ENCODE results near the gene SLC25A26. TPM values are rescaled to one million over a fixed set of nuclear protein-coding genes. Genes with fewer than 3 reads are reported as not detected.

SLC25A26 gene
- total and polyA plus RNA-seq, 2 of the 13 experiments (the other 11 are each of a cell fraction or from before 2014, with no cell fraction given): 23.1 to 32.7 TPM

DNA sequence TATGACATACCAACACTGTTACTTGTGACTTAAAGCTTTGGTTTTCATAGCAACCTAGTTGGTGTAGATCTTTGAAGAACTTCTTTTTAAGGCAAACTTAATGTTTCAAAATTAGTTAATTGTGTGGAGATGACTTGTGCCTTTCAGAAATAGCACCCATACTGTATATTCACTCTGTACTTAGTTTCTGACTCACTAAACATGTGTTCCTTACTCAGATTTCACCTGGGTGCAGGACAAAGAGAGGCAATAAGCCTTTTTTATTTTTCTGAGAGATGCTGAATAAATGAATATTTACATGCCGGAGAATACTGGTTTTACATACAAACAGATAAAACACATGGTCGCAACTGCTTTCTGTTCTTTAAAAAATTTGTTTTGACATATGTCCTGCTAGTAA, 44.8 kb downstream of the SLC25A26 start:
- ATAC-seq: no peak
- intact Hi-C loops (cut with micrococcal nuclease; ENCODE audit: unreplicated experiment): no loop called here
- BruUV-seq (replicated peaks): no TSS peak
- peaks cover 3% of the 10 kb centered on the region; the same call in 1 of the 2 replicates for H3K4me1 ChIP-seq (ENCODE audit: insufficient read depth, low read length)
- CTCF ChIA-PET (ENCODE audit: low intra/inter-chr PET ratio, low total read pairs): no interaction called here
- no peak overlapping the region for H3K27ac ChIP-seq (ENCODE audit: extremely low read length, insufficient read depth, low read length)
- DNase-seq (ENCODE audit: low spot score): no peak
- no peaks in the 10 kb centered on the region for H3K9me3 ChIP-seq (ENCODE audit: low read length)
- TF ChIP-seq ZNF558 (CRISPR knock-in tag; IDR thresholded peaks at IDR 0.05; ENCODE audit: borderline replicate concordance) (no peak), ZNF382 (CRISPR knock-in tag; IDR thresholded peaks at IDR 0.05; ENCODE audit: borderline replicate concordance) (no peak), MED13 (CRISPR knock-in tag; IDR thresholded peaks at IDR 0.05) (no peak), ZNF124 (CRISPR knock-in tag; IDR thresholded peaks at IDR 0.05) (no peak), ZNF550 (CRISPR knock-in tag; IDR thresholded peaks at IDR 0.05; ENCODE audit: borderline replicate concordance) (no peak), HCFC1 (IDR thresholded peaks at IDR 0.05; ENCODE audit: low read depth, low read length) (no peak), ZNF282 (IDR thresholded peaks at IDR 0.05; ENCODE audit: partially characterized antibody) (no peak), DR1 (CRISPR knock-in tag; IDR thresholded peaks at IDR 0.05) (no peak), ZNF441 (CRISPR knock-in tag; IDR thresholded peaks at IDR 0.05; ENCODE audit: borderline replicate concordance) (no peak), ZSCAN25 (CRISPR knock-in tag; IDR thresholded peaks at IDR 0.05) (no peak)
- TF ChIP-seq, protein P1, sequence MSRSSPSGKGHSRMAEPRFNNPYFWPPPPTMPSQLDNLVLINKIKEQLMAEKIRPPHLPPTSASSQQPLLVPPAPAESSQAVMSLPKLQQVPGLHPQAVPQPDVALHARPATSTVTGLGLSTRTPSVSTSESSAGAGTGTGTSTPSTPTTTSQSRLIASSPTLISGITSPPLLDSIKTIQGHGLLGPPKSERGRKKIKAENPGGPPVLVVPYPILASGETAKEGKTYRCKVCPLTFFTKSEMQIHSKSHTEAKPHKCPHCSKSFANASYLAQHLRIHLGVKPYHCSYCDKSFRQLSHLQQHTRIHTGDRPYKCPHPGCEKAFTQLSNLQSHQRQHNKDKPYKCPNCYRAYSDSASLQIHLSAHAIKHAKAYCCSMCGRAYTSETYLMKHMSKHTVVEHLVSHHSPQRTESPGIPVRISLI (CRISPR knock-in tag; IDR thresholded peaks at IDR 0.05; ENCODE audit: borderline replicate concordance): no peak
- H3K4me3 ChIP-seq (replicated peaks in 1 of 3; ENCODE audit: insufficient read depth in 1 of 3, low read depth in 2 of 3, low read length in 3 of 3): no peak overlapping the region
- H2AFZ ChIP-seq (ENCODE audit: low read length): no peak overlapping the region
- no peaks in the 10 kb centered on the region for H4K20me1 ChIP-seq (ENCODE audit: insufficient read depth, low read length)
- in situ Hi-C loops (cut with HindIII; ENCODE audit: extremely low pct_ligation_motif_present, low pct_unique_long_range_greater_than_20kb): no loop called here
- no peak overlapping the region for H3K9ac ChIP-seq (ENCODE audit: insufficient read depth, low read depth, low read length)
- H3K27me3 ChIP-seq (ENCODE audit: control insufficient read depth in 1 of 2, insufficient read depth in 2 of 2, low read length in 2 of 2): no peaks in the 10 kb centered on the region
- H3K36me3 ChIP-seq (replicated peaks in 1 of 2; ENCODE audit: control insufficient read depth in 1 of 2, insufficient read depth in 2 of 2, low read length in 2 of 2): peaks cover 5 to 11% of the 10 kb centered on the region in 2 experiments; a peak in 2 of 5 replicates
- FAIRE-seq: no peak
- 95% methylated on average over 2 of the region's 2 CpGs for WGBS (ENCODE audit: low lambda C conversion rate)
- H3K4me2 ChIP-seq (ENCODE audit: low read depth, low read length): no peak overlapping the region
- POLR2A ChIA-PET: no interaction called here
- H3K79me2 ChIP-seq (ENCODE audit: insufficient read depth, low read length): no peaks in the 10 kb centered on the region
